GM12892 (cell line): ENCODE data around the gene CACNA1E.

Experiments used
- POLR2A ChIP-seq: IDR thresholded peaks from 2 replicates; pipeline ENCODE4 v1.6.1; 2011; ENCODE audit warnings: low read depth, low read length, control low read depth
- POLR2AphosphoS5 ChIP-seq: IDR thresholded peaks from 2 replicates; pipeline ENCODE4 v1.6.1; 2011; ENCODE audit warnings: low read depth, low read length, control low read depth

GRCh38 chr1:181551249-181551648, 67.9 kb downstream of the CACNA1E start:
- TF ChIP-seq POLR2A, result no peak
- TF ChIP-seq POLR2AphosphoS5, result no peak
